Adrenal gland (tissue), 12 donors: Measurements from ENCODE around the gene ANKRD13A. TPM values are rescaled to one million over a fixed set of nuclear protein-coding genes. Genes with fewer than 3 reads are reported as not detected.

Source experiments
- DNase-seq, 7 donors: peaks; one replicate each; pipeline ENCODE4 v3.0.0-alpha.2; 2019 to 2020
- H3K27ac ChIP-seq, 5 donors: fragments of 200-600 bp; sonication (generic) in 4 of 5; 1 replicate in 3 of 5; 2 replicates in 2 of 5; pipeline versions ENCODE4 v1.5.1 to v1.8.0; 2016 to 2020; ENCODE audit warnings: mild to moderate bottlenecking in 1 of 5
- H3K27me3 ChIP-seq: fragments of 200-600 bp; 2 replicates; pipeline ENCODE4 v1.8.0; 2021
- H3K36me3 ChIP-seq, 2 donors: fragments of 200-600 bp; replicated peaks in 1 of 2; 1 replicate in 1 of 2; 2 replicates in 1 of 2; pipeline versions ENCODE4 v1.5.1 to v1.8.0; 2018 to 2022
- H3K4me1 ChIP-seq, 2 donors: fragments of 200-600 bp; replicated peaks in 1 of 2; 1 replicate in 1 of 2; 2 replicates in 1 of 2; pipeline versions ENCODE4 v1.5.1 to v1.8.0; 2018 to 2021
- H3K4me3 ChIP-seq, 4 donors: fragments of 200-600 bp; sonication (generic) in 3 of 4; one replicate each; pipeline ENCODE4 v1.5.1; 2016 to 2018
- H3K9me3 ChIP-seq, 3 donors: fragments of 200-600 bp; sonication (generic) in 1 of 3; replicated peaks in 1 of 3; 1 replicate in 2 of 3; 2 replicates in 1 of 3; pipeline versions ENCODE4 v1.5.1 to v1.8.0; 2016 to 2021
- POLR2A ChIP-seq, 2 donors: fragments of 450-650 bp; IDR thresholded peaks; one replicate each; pipeline ENCODE4 v1.6.1; 2017; ENCODE audit warnings: antibody characterized with exemption in 2 of 2, mild to moderate bottlenecking in 2 of 2, moderate library complexity in 1 of 2
- WGBS, 4 donors: extraction: QIAGEN DNeasy Blood & Tissue Kit in 2 of 4; methylation state at CpG; one replicate each; pipeline versions ENCODE4 v1.1.5 to v1.1.7; 2013 to 2017; 5-methylcytosine and 5-hydroxymethylcytosine counted together
- intact Hi-C, 2 donors: fragments of 100-400 bp; cut with DNase I; formaldehyde crosslinking; loops; one replicate each; pipeline versions ENCODE4 v1.14.1 to v1.15.0; 2022 to 2023
- polyA plus RNA-seq, 3 donors: library from polyadenylated mRNA; stranded (reverse); fragments of 200-250 nt in 2 of 3; fragments of 350-450 nt in 1 of 3; fragmentation: Illumina TruSeq in 1 of 3; extraction: RNeasy Lipid Tissue Mini Kit (QIAGEN cat#74804) in 1 of 3; gene quantifications; one replicate each; pipeline ENCODE4 v1.2.3, GENCODE V29; 2013 to 2014
- total RNA-seq, 9 donors: library from RNA; depleted of rRNA in 4 of 9; stranded (reverse); fragments of >200 nt in 4 of 9; fragments of 120-200 nt in 1 of 9; fragmentation: NEBNext Ultra II Directional in 1 of 9; extraction: Animal tissue kit (Norgen Biotek cat#: 25700) in 1 of 9; gene quantifications; one replicate each; pipeline versions ENCODE4 v1.1.0 to v1.2.4, GENCODE V29; 2013 to 2023
- TF ChIP-seq, protein P1 (sequence below), 6 experiments: fragments of 450-650 bp in 4 of 6; fragments of 200-600 bp in 2 of 6; sonication (generic) in 1 of 6; IDR thresholded peaks; 1 replicate in 5 of 6; 2 replicates in 1 of 6; pipeline versions ENCODE4 v1.5.1 to v1.8.0; 2016 to 2021; ENCODE audit warnings: antibody characterized with exemption in 6 of 6, mild to moderate bottlenecking in 2 of 6, moderate library complexity in 1 of 6
- donor health status: healthy with polysubstance abuse.
- donor health status: Bipolar disorder and iron deficiency.
- donor health status: DM: yes; HTN: yes; CAD: no.
- donor health status: DM: no; HTN: no; CAD: no.
- donor health status: DM: no; HTN: no; CAD: no.
- donor health status: DM: yes; HTN: yes; CAD: no.

The ANKRD13A gene
- total and polyA plus RNA-seq, 12 donors: 17.1 to 84.5 (median 41.7) TPM

GRCh38 chr12:110038741-110039084 is 39.5 kb downstream of the ANKRD13A start:
- Histone ChIP-seq H3K4me1 (peaks cover 14 to 20% of the 10 kb centered on the region in 2 donors), H3K9me3 (no peaks in the 10 kb centered on the region), H3K4me3 (no peak overlapping the region), H3K36me3 (peaks cover 0 to 30% of the 10 kb centered on the region in 2 donors), H3K27ac (peak overlapping the region; percentile 60 to 93 (median 71)), H3K27me3 (no peaks in the 10 kb centered on the region)
- intact Hi-C loops: loop anchor here in 1 of 2 donors (5.0 kb wide), 1 partner anchor 41 kb away; the partner anchor contains the start of genes ANKRD13A and GIT2
- 38 to 45% (median 41%) methylated on average over 5 of the region's 5 CpGs for WGBS, 4 donors
- DNase-seq: no peak
- no peak for TF ChIP-seq POLR2A (IDR thresholded peaks at IDR 0.05)
- TF ChIP-seq, protein P1, sequence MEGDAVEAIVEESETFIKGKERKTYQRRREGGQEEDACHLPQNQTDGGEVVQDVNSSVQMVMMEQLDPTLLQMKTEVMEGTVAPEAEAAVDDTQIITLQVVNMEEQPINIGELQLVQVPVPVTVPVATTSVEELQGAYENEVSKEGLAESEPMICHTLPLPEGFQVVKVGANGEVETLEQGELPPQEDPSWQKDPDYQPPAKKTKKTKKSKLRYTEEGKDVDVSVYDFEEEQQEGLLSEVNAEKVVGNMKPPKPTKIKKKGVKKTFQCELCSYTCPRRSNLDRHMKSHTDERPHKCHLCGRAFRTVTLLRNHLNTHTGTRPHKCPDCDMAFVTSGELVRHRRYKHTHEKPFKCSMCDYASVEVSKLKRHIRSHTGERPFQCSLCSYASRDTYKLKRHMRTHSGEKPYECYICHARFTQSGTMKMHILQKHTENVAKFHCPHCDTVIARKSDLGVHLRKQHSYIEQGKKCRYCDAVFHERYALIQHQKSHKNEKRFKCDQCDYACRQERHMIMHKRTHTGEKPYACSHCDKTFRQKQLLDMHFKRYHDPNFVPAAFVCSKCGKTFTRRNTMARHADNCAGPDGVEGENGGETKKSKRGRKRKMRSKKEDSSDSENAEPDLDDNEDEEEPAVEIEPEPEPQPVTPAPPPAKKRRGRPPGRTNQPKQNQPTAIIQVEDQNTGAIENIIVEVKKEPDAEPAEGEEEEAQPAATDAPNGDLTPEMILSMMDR (IDR thresholded peaks at IDR 0.05): no peak

GRCh38 chr12:110039085-110039807 is 40.0 kb downstream of the ANKRD13A start:
- Histone ChIP-seq H3K4me3 (no peak overlapping the region), H3K9me3 (no peaks in the 10 kb centered on the region), H3K27ac (peak overlapping the region; percentile 60 to 93 (median 71)), H3K36me3 (peaks cover 0 to 29% of the 10 kb centered on the region in 2 donors), H3K27me3 (no peaks in the 10 kb centered on the region), H3K4me1 (peaks cover 14 to 20% of the 10 kb centered on the region in 2 donors)
- intact Hi-C loops: loop anchor here in 1 of 2 donors (5.0 kb wide), 1 partner anchor 42 kb away; the partner anchor contains the start of genes ANKRD13A and GIT2
- peak in 5 of 7 donors; percentile 37 to 59 (median 51) for DNase-seq
- TF ChIP-seq POLR2A (IDR thresholded peaks at IDR 0.05): peak in 1 of 2 donors; percentile 18
- TF ChIP-seq, protein P1 (IDR thresholded peaks at IDR 0.05): no peak
- 30 to 38% (median 31%) methylated on average over 5 of the region's 5 CpGs for WGBS, 4 donors

GRCh38 chr12:110042264-110042663 is 43.0 kb downstream of the ANKRD13A start:
- DNase-seq: no peak
- Histone ChIP-seq H3K4me1 (peaks cover 14 to 23% of the 10 kb centered on the region in 2 donors), H3K27me3 (no peaks in the 10 kb centered on the region), H3K9me3 (no peaks in the 10 kb centered on the region), H3K36me3 (peaks cover 0 to 22% of the 10 kb centered on the region in 2 donors), H3K4me3 (no peak overlapping the region), H3K27ac (peak overlapping the region in 1 of 5 donors; percentile 68)
- intact Hi-C loops: no loop called here
- WGBS, 4 donors: 90 to 98% (median 93%) methylated on average over 3 of the region's 3 CpGs
- TF ChIP-seq, protein P1 (IDR thresholded peaks at IDR 0.05): no peak
- TF ChIP-seq POLR2A (IDR thresholded peaks at IDR 0.05): no peak

- intact Hi-C loops: no loop called here
- Histone ChIP-seq H3K27ac (no peak overlapping the region), H3K9me3 (no peaks in the 10 kb centered on the region), H3K4me3 (no peak overlapping the region), H3K4me1 (peaks cover 7 to 17% of the 10 kb centered on the region in 2 donors), H3K27me3 (no peaks in the 10 kb centered on the region), H3K36me3 (peaks cover 0 to 11% of the 10 kb centered on the region in 2 donors)
- 89 to 96% (median 92%) methylated on average over 8 of the region's 8 CpGs for WGBS, 4 donors
- TF ChIP-seq POLR2A (IDR thresholded peaks at IDR 0.05): no peak
- TF ChIP-seq, protein P1 (IDR thresholded peaks at IDR 0.05): no peak
- DNase-seq: no peak
Observed at GRCh38 chr12:110046451-110047187, 47.4 kb downstream of the ANKRD13A start.
